Activated CD4-positive, CD25-positive, alpha-beta regulatory T cell treated with anti-CD3 and anti-CD28 coated beads, Interleukin-2, amount 50 U/mL, for 16 hours (primary cell): Measurements from ENCODE around the gene FTL.
A peak's percentile ranks its signal among the peaks of the same experiment; 100 is the strongest.

Source experiments
- DNase-seq: peaks from one replicate; pipeline ENCODE4 v3.0.0-alpha.2; 2020; ENCODE audit warnings: low read depth, low spot score

Gene FTL

DNA sequence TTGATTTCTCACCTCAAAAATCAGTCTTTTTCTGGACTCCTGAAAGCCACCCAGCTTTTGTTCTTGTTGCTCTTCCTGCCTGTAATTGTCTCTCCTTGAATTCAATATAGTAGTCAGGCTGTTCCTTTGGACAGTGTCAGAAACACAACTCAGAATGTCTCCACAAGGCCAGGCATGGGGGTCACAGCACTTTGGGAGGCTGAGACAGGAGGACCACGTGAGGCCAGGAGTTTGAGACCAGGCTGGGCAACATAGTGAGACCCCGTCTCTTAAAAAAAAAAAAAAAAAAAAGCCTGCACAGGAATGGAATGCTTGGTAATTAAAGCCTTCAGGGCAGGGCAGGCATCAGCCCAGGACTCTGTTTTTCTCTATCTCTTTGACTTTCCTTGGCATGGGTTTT is 19.3 kb upstream of the FTL start:
- DNase-seq: no peak

DNA sequence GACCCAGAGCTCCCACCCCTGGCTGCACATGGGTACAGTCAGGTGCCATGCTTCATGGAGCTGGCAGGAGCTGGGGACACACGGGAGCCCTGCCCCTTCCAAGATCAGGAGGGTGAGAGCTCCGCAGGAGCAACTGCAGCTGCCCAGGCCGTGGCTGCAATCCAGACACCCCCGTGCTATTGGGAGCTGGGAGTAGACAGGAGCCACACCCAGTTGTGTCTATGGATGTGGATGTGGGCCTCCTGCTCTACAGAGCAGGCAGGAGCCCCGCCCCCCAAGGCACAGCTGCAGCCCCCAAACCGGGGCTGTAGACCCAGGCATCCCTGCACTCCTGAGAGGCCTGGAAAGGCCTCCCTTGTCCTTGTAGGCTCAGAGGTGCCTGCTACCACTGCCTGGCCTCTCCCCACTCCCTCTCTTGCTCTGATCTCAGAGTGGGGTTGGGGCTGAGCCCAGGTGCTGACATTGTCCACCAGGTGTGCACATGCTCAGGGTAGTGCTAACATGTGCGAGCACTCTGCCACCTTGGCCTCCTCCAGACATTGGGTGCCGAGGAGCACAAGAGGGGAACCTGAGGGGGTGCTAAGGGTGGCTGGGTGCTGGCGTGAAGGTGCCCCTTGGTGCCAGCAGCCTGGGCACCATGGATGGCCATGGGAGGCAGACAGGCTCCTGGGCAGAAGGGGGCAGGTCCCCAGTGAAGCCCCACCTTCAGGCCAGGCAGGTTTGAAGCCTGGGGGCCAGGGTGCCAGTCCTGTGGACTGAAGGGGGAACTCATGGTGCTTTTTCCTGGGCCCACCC is 18.4 kb upstream of the FTL start:
- no peak for DNase-seq

DNA sequence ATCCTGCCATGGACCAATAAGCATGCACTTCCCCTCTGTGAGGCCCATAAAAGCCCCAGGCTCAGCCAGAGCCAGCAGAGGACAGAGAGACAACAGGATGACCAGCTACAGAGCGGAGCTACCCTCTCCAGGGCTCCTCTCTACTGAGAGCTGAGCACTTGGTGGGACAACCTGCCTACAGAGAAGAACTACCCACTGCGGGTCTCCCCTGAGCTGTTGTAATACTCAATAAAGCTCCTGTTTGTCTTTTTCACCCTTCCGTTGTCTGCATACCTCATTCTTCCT is 17.9 kb upstream of the FTL start:
- DNase-seq: no peak

DNA sequence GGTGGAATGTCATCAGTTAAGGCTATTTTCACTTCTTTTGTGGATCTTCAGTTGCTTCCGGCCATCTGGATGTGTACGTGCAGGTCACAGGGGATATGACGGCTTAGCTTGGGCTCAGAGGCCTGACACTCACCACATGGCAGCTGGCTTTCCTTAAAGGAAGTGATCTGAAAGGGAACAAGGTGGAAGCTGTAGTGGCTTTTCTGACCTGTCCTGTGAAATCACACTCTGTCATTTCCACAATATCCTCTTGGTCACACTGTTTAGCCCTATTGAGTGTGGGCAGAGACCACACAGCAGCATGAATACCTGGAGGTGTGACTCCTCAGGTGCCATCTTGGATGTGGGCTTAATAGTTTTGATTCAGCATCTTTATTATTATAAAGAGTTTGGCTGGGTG is 14.9 kb upstream of the FTL start:
- no peak for DNase-seq

DNA sequence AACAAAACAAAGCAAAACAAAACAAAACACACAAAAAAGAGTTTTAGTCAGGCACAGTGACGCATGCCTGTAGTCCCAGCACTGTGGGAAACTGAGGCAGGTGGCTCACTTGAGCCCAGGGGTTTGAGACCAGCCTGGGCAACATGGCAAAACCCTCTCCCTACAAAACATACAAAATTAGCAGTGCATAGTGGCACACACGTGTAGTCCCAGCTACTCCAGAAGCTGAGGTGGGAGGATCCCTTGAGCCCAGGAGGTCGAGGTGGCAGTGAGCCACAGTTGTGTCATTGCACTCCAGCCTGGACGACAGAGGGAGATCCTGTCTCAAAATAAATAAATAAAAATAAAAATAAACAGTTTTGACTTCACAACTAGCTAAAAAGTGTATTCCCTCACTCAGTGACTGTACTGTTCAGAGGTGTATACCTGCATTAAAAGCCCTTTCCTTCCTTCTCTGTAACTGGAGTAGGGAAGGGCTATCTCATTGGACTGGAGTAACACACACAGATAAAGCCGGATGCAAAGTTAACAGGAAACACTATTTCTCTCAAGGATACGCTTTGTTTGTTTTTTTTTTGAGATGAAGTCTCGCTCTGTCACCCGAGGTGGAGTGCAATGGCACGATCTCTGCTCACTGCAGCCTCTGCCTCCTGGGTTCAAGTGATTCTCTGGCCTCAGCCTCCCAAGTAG is 14.1 kb upstream of the FTL start:
- DNase-seq: no peak

DNA sequence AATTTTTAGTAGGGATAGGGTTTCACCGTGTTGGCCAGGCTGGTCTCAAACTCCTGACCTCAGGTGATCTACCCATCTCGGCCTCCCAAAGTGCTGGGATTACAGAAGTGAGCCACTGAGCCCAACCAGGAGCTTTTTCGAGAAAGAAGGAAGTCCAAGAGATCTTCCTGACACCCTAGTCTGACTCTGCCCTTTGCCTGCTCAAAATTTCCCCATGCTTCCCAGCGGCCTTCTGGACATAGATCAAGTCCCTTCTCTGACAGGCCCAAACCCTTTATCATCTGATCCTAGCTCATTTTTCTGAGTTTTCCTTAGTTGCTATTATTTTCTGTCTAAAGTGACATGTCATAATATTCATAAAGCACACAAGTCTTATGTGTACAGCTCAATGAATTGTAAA is 12.0 kb upstream of the FTL start:
- no peak for DNase-seq

DNA sequence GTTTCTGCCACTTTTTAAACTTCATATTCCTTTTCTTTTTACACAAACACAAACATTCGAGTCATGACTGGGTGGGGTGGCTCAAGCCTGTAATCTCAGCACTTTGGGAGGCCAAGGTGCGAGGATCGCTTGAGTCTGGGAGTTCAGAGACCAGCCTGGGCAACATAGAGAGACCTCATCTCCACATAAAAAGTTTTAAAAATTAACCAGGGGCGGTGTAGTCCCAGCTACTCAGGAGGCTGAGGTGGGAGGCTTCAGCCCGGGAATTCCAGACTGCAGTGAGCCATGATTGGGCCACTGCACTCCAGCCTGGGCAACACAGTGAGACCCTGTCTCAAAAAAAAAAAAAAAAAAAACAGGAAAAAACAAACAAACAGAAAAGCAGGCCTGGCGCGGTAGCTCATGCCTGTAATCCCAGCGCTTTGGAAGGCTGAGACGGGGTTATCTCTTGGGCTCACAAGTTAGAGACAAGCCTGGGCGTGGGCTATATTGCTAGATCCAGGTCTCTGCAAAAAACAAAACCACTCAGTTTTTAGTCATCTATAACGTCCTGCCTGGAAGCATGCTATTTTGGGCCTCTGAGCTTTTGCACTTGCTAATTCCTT is 11.0 kb upstream of the FTL start:
- DNase-seq: no peak

DNA sequence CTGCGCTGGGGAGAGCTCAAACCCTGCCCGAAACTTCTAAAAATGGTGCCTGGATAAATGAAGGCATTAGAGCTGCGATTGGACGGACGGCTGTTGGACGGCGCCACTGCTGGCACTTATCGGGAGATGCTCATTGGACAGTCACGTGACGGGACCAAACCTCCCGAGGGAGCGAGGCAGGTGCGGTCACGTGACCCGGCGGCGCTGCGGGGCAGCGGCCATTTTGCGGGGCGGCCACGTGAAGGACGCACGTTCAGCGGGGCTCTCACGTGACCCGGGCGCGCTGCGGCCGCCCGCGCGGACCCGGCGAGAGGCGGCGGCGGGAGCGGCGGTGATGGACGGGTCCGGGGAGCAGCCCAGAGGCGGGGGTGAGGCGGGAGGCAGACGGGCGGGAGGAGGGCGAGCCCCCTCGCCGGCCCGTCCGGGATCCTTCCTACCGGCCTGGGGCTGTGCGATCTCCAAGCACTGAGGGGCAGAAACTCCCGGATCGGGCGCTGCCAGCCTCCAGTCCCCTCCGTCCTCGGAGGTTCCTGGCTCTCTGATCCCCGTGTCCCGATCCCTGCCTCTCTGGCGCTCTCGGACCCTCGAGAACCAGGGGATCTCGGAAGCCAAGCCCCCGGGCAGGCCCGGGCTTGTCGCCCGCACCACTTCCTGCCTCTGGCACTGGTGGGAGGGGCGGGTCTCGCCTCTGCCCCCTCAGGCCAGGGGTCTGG is 10.4 kb upstream of the FTL start, which contains the start of gene BAX:
Gene BAX, plus strand, starts transcription at position 281 of the 713 bp plus-strand sequence. Its CDS starts 54 bp downstream, at position 335.
- DNase-seq: peak; percentile 77

DNA sequence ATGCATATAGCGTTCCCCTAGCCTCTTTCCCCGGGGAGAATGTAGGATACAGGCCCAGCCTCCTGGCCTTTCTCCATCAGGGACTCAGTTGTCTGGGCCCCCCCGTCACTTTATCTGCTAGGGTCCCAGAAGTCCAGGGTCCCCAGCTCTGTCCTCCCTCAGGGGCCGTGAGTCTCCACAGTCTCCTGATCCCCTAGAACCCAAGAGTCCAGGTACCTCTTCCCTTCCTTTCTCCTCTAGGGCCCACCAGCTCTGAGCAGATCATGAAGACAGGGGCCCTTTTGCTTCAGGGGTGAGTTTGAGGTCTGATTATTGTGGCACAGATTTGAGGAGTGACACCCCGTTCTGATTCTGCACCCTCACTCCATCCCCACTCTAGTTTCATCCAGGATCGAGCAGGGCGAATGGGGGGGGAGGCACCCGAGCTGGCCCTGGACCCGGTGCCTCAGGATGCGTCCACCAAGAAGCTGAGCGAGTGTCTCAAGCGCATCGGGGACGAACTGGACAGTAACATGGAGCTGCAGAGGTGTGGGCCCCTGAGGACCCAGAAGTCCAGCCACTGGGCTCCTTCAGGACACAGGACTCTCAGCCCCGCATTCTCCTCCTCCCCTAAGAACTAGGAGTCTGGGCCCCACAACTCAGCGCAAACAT is 9.7 kb upstream of the FTL start:
- DNase-seq: no peak

DNA sequence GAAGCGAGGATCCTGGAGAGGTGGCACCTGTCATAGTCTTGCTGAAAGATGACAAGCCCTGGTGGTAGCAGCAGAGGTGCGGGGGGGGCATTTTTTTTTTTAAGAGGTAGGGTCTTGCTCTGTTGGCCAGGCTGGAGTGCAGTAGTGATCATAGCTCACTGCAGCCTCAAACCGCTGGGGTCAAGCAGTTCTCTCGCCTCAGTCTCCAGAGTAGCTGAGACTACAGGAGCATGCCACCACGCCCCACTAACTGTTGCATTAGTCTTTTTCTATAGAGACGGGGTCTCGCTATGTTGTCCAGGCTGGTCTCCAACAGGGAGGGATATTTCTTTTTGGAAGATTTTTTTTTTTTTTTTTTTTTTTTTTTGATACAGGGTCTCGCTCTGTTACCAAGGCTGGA is 7.1 kb upstream of the FTL start:
- no peak for DNase-seq

DNA sequence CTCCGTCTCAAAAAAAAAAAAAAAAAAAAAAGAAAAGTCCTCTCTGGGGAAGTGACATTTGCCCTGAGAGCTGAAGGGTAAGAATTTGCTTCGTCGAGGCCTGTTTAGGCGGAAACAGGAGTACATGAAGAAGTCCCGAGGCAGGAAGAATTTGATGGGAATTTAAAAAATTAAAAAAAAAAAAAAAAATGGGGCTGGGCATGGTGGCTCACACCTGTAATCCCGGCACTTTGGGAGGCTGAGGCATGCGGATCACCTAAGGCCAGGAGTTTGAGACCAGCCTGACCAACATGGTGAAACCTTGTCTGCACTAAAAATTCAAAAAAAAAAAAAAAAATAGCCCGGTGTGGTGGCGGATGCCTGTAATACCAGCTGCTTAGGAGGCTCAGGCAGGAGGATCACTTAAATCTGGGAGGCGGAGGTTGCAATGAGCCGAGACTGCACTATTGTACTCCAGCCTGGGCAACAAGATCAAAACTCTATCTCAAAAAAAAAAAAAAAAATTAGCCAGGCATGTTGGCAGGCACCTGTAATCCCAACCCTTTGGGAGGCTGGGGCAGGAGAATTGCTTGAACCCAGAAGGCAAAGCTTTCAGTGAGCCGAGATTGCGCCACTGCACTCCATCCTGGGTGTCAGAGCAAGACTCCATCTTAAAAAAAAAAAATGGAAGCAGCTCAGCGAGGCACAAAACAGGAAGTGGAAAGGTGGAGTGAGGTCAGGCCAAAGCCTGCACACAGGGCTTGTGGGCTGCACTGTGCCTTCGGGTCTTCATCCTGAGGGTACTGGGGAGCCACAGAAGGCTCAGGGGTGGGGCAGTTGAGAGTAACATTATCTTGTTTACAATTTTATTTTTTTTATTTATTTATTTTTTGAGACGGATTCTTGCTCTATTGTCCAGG is 5.5 kb upstream of the FTL start:
- DNase-seq: no peak

DNA sequence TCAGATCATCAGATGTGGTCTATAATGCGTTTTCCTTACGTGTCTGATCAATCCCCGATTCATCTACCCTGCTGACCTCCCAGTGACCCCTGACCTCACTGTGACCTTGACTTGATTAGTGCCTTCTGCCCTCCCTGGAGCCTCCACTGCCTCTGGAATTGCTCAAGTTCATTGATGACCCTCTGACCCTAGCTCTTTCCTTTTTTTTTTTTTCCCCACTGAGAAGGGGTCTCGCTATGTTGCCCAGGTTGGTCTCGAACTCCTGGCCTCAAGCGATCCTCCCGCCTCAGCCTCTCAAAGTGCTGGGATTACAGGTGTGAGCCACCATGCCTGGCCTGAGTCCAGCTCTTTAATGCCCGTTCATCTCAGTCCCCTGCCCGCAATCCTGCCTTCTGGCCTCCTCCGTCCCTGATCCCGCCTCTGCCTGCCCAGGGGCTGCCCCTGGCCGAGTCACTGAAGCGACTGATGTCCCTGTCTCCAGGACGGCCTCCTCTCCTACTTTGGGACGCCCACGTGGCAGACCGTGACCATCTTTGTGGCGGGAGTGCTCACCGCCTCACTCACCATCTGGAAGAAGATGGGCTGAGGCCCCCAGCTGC is 4.0 kb upstream of the FTL start:
- no peak for DNase-seq

DNA sequence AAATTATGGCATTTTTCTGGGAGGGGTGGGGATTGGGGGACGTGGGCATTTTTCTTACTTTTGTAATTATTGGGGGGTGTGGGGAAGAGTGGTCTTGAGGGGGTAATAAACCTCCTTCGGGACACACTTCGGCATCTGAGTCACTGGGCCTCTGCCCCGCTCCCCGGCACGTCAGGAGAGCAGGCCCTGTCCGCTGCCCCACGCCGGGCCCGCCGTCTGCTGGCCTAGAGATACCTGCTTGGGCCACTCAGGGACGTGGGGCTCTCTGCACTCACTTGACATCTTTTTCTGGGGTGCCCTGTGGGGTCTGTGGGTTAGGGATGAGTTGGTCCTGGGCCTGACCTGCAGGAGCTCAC is 3.5 kb upstream of the FTL start:
- DNase-seq: no peak

DNA sequence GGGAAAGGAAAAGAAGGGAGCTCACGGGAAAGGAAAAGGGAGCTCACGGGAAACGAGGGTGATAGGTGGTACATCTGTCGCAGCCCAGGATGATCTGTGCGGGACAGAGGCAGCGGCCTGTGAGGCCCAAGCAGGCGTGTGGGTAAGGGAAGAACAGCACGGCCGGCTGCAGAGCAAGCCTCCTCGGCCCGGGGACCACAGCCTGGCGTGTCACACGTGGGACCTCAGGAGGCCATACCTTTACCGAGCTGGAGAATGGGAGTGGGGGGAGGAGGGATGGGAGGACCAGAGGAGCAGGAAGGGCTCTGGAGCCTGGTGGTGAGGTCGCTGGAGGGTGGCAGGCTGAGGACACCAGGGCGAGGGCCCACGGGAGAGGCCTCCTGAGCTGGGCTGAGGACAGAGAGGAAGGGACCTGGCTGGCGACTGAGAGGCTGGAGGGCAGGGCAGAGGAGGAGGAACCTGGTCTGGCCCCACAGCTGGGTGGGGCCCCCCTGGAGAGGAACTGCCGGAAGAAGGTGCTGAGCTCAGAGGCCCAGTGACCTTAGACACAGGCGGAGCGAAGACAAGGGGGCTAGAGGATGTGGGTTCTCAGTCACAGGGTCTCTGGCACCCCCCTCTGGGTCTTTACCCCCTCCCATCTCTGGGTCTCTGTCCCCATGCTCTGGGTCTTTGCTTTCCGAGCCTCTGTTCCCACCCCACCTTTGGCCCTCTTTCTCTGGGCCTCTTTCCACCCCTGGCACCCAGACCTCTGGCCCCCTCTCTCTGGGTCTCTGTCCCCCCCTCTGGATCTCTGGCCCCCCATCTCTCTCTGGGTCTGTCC is 2.9 kb upstream of the FTL start:
- no peak for DNase-seq

DNA sequence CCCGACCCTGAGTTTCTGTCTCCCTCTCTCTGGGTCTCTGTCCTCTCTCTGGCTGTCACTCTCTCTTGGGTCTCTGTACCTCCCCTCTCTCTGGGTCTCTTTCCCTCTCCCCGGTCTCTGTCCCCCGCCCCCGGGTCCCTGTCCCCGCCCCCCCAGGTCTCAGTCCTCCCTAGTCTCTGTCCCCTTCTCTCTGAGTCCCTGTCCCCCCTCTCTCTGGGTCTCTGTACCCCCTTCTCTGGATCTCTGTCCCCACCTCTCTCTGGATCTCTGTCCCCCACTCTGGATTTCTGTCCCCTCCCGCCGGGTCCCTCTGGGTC is 2.3 kb upstream of the FTL start:
- no peak for DNase-seq

DNA sequence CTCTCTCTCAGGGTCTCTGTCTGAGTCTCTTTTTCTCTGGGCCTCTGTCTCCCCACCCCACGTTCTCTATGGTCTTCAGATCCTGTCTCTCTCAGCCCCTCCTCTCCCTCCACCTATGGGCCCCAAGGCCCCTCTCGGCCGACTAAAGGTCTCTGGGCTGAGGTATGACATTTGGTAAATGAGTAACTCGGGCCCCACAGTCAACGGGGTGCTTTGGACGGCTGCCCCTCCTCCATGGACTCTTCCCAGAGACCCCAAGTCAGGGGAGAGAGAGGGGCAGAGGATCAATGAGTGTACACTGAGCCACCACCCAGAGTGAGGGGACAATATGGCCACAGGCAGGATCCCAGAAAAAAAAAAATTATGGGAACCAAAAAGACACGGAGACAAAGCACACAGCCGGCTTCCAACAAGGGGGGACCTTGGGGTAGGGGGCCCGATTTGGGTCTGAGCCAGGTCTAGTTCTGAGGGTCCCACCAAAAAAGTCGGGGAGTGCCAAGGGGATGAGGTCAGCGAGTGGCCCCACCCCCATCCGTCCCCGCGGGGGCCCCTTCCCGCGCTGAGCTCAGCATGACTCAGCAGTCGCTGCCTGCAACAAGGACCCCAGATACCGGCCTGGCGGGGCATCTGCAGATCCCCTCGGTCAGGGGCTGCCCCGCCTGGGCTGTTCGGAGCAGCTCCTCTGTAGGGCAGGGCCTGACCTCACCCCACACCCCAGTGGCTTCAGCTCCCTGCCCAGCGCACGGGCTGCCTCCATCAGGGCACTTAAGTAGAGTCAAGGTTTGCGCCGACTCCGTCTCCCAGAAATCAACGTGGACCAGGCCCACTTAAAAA is 1.5 kb upstream of the FTL start:
- DNase-seq: peak; percentile 34

DNA sequence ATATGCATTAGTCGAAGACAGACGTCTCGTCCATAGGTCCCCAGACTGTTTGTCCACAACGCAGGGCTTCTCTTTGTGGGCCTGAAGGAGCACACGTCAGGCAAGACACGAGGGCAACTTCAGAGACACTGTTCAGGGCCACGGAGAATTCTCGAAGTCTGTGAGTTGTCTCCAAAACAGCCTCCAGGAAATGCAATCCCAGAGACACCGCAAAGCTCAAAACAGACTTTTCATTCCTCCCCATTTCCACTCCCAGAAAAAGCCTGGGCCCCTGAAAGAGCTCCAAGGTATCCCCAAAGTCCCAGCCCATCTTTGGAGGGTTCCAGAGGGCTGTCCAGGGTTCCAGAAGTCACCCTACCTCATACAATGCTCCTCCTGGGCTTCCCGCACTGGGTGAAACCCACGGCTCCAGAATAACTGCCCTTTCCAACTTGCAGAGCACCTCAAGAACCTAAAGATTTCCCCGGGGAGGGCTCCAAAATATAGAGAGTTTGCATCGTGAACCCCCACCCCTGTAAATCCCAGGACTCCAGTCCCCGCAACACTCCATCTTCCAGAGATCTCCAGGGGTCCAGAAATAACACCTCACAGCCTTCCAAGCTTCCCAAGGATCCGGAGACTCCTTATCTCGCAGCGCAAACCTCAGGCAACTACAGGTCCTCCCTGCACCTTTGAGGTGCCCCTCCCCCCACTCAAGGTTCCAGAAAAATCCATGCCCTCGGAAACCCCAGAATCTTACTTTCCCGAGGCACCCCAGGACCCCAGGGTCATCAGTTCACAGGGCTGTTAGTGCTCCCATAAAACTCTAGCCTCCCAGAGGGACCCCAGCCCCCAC is 687 bp upstream of the FTL start:
- DNase-seq: no peak
